GM18505 (cell line): ENCODE results near the gene UBAC2.
"Not testable (repeated sequence)": the region's sequence is repeated elsewhere in the genome, so short reads cannot be mapped to it uniquely, and the experiment has no call there.

ENCODE experiments used
- ATAC-seq: cut with Tn5 transposase; IDR thresholded peaks from one replicate; pipeline ENCODE4 v1.9.1; 2021; ENCODE audit not compliant: unreplicated experiment
- POLR2A ChIP-seq: IDR thresholded peaks from 4 replicates; pipeline ENCODE4 v1.6.1; 2011; ENCODE audit warnings: borderline replicate concordance; ENCODE audit not compliant: insufficient read depth, insufficient read length; ENCODE audit errors: extremely low read depth

The UBAC2 gene

DNA sequence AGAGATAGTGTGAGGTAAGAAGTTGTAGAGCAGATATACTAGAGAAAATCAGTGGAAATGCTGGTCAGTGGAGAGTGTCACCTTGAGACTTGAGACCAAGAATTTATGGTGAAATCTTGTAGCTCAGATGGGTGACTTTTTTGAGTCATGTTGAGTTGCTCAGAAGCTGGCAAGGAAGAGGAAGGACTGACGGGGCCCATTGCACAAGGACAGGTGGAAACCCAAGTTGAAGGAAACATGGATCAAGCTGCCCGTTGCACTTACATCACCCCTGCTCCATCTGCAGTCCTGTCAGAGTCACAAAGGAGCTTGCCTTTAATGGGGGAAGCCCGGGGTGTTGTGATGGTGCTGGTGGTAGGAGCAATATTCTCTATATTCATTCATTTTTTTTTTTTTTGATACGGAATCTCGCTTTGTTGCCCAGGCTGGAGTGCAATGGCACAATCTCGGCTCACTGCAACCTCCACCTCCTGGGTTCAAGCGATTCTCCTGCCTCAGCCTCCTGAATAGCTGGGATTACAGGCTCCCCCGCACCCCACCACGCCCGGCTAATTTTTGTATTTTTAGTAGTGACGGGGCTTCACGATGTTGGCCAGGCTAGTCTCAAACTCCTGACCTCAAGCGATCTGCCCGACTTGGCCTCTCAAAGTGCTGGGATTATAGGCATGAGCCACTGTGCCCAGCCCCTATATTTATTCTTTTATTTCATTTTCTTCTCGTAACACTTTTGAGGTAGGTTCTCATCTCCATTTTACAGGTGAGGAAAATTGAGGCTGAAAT, 27.4 kb downstream of the UBAC2 start:
- no peak for ATAC-seq
- no peak for TF ChIP-seq POLR2A

- ATAC-seq = peak; percentile 84
These were observed 28.4 kb downstream of the UBAC2 start for GRCh38 chr13:99228737-99229691.

DNA sequence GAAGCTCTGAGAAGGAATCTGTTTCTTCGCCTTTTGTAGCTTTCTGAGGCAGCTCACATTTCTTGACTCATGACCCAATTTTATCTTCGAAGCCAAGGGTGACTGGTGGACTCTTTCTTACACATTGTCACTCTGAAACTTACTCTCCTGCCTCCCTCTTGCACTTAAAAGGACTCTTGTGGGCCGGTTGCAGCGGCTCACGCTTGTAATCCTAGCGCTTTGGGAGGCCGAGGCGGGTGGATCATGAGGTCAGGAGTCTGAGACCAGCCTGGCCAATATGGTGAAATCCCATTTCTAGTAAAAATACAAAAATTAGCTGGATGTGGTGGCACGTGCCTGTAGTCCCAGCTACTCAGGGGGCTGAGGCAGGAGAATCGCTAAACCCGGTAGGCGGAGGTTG, 29.9 kb downstream of the UBAC2 start:
- ATAC-seq = not testable (repeated sequence)

More at GRCh38 chr13:99228737-99229691, 28.4 kb downstream of the UBAC2 start:
- TF ChIP-seq POLR2A = peak; percentile 20

- ATAC-seq = no peak
- TF ChIP-seq POLR2A = no peak
These were observed 30.3 kb downstream of the UBAC2 start for GRCh38 chr13:99230991-99231390.

DNA sequence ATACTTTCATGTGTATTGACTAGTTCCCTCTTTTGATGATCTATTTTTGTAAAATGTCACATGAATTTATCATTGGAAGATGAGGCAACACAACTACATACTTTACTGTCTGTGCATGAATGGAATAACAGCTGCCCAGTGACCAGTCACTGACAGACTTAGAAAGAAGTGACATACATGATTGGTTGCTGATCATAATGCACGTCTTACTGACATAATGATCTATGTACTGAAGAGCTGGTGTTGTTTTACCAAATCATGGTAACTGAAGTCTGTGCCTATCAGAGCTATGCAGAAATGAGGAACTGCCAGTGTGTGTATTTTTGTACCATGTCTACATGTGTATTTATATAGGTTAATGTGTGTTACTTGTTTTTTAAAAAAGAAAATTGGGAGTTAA, 31.1 kb downstream of the UBAC2 start:
- no peak for TF ChIP-seq POLR2A
- ATAC-seq = no peak

GRCh38 chr13:99237981-99238662, 37.5 kb downstream of the UBAC2 start:
- TF ChIP-seq POLR2A = peak; percentile 29
- ATAC-seq = peak; percentile 79

DNA sequence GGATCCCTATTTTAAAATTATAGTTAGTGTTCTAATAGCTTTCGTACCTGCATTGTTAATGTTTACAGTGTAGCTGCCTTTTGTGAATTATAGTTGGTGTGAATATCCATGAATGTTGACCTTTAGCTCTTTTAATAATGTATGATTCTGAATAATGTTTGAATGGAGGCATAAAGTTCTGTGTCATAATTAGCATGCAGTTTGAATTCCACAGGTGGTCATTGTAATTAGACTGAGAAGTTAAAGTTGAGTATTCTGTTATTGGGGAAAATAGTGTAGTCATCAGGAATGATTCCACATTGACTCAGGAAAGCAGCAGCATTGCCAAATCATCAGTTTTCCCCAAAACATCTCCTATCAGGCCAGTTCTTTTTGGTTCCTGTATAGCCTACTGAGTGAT, 45.4 kb downstream of the UBAC2 start:
- no peak for ATAC-seq
- TF ChIP-seq POLR2A = no peak

DNA sequence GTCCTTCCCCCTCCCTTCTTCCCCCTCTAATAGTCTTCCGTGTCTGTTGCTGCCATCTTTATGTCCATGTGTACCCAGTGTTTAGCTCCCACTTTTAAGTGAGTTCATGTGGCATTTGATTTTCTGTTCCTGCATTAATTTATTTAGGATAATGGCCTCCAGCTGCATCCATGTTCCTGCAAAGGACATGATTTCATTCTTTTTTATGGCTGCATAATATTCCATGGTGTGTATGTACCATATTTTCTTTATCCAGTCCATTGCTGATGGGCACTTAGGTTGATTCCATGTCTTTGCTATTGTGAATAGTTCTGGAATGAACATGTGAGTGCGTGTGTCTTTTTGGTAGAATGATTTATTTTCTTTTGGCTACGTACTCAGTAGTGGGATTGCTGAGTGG, 48.5 kb downstream of the UBAC2 start:
- not testable (repeated sequence) for ATAC-seq

DNA sequence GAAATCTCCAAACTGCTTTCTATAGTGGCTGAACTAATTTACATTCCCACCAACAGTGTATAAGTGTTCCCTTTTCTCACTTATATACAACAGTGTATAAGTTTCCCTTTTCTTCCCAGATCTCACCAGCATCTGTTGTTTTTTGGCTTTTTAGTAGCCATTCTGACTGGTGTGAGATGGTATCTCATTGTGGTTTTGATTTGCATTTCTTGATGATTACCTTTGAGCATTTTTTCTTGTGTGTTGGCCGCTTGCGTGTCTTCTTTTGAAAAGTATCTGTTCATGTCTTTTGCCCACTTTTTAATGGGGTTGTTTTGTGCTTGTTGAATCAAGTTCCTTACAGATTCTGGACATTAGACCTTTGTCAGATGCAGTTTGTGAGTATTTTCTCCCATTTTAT, 49.0 kb downstream of the UBAC2 start:
- ATAC-seq = not testable (repeated sequence)

GRCh38 chr13:99250982-99251825, 50.5 kb downstream of the UBAC2 start:
- TF ChIP-seq POLR2A = no peak

GRCh38 chr13:99251921-99252320, 51.3 kb downstream of the UBAC2 start:
- ATAC-seq = no peak
- TF ChIP-seq POLR2A = no peak

More at GRCh38 chr13:99250982-99251825, 50.5 kb downstream of the UBAC2 start:
- no peak for ATAC-seq

- TF ChIP-seq POLR2A = no peak
- no peak for ATAC-seq
These were observed 54.2 kb downstream of the UBAC2 start for GRCh38 chr13:99254830-99255229.

- no peak for ATAC-seq
- no peak for TF ChIP-seq POLR2A
These were observed 54.6 kb downstream of the UBAC2 start for GRCh38 chr13:99255271-99255670.
